Inflammatory macrophage treated with lipopolysaccharide for 4 hours (primary cell): Measurements from ENCODE around the gene SETD1B.
A peak's percentile ranks its signal among the peaks of the same experiment; 100 is the strongest.

Experiments used
- DNase-seq: peaks from one replicate; pipeline ENCODE4 v3.0.0-alpha.2; 2020

SETD1B gene

DNA sequence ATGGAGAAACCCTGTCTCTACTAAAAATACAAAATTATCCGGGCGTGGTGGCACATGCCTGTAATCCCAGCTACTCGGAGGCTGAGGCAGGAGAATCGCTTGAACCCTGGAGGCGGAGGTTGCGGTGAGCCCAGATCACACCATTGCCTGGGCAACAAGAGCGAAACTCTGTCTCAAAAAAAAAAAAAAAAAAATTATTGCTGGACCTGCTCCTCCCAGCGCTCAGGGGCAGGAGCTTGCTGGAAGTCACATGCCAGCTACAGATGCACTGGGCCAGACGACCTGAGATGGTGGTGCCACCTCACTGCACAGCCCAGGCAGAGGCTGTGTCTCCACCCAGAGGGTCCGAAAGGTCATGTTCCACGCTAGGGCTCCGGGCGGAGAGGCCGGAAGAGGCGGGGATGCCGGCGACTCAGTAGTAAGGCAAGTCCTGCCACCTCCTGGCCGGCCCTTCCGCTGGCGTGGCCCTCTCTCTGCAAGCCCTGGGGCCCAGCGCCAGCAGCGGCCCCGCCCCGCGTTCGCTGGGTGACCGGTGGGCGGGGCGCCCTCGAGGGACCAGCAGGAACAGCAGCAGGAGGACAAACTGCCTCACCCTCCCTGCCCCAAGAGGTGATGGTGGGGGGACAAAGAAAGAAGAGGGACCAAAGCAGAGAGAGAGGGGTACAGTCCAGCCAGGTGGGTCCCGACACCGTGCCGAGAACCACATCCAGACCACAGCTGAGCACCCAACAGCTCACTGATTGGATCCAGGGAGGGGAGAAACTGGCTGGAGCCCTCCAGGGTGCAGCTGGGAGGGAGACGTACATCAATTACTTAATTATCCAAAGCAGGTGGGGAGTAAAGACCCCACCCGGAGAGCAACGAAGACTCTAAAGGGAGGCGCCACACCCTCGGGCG lies 6.7 kb upstream of the SETD1B start:
- peak; percentile 75 for DNase-seq

DNA sequence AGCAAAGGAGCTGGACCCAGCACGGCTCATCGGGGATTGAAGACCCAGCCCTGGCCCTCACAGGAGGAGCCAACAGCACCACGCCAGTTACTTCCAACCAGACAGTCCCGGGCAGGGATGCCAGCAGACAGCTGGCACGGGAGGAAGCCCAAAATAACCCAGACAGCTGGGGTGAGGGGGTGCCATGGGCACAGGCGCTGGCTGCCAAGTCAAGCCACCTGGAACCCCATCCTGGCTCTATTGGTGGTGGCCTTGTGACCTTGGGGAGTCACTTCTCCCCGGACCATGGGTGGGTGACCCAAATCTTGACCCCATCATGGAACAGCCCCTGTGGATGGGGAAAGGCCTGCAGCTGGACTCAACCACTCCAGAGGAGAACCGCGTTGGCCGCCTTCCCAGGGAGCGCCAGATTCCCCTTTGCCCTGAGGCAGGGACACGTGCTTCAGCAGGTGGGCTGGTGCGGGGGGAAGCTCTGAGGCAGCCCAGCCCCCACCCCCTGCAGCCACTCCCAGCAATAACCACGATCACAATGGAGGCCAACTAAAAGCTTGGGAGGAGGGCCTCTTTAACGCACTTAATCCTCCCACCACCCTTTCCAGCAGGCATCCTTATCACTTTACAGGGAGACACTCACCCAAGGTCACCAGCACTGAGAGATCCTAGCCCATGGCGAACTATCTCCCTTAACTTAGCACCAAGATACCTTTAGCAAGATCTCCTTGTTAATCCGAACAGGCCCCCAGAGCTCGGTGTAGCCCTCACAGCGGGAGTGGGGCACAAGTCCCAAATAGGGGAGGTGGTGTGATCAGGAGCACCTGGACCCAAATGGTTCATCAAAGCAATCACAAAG lies 5.6 kb upstream of the SETD1B start:
- DNase-seq, result no peak

- DNase-seq, result no peak
These were observed 5.0 kb upstream of the SETD1B start for GRCh38 chr12:121798787-121799155.

- peak; percentile 72 for DNase-seq
These were observed 4.5 kb upstream of the SETD1B start for GRCh38 chr12:121799156-121799841.

DNA sequence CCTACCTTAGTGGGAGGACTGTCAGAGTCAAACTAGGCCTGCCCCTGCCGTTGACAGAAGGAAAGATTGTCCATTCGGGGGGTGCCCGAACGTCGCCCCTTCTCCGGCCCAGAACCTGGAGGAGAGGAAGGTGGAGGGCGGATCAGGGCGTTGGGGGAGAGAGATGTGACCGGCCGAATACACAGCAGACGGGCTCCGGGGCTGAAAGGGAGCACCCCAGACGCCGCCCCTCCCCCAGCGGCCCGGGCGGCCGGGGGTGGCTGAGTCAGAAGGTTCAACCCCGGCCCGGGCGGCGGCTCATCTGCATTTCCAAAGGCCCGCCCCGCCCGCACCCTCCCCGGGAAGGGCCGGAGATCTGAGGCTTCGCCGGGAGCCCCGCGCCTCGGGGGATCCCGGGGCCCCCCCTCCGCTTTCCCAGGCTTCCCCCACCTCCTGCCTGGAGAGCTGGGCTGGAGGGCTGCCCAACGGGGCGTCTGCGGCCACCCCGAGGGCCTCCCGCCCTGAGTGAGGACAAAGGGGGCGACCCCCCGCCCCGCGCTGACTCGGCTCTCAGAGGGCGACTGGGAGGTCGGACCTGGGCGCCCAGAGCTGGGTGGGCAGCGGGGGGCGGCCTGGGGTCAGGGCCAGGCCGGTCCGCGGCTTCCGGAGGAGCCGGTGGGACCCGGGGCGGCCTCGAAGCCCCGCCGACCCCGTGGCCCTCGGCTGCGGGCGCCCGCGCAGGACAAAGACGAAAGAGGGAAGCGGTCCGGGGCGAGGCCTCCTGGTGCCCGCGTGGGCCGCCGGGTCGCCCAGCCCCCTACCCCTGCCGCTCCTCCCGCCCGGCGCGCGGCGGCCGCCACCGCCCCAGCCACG lies 3.7 kb upstream of the SETD1B start:
- peak; percentile 88 for DNase-seq

- peak; percentile 75 for DNase-seq
These were observed 2.9 kb upstream of the SETD1B start for GRCh38 chr12:121800694-121801594.

DNA sequence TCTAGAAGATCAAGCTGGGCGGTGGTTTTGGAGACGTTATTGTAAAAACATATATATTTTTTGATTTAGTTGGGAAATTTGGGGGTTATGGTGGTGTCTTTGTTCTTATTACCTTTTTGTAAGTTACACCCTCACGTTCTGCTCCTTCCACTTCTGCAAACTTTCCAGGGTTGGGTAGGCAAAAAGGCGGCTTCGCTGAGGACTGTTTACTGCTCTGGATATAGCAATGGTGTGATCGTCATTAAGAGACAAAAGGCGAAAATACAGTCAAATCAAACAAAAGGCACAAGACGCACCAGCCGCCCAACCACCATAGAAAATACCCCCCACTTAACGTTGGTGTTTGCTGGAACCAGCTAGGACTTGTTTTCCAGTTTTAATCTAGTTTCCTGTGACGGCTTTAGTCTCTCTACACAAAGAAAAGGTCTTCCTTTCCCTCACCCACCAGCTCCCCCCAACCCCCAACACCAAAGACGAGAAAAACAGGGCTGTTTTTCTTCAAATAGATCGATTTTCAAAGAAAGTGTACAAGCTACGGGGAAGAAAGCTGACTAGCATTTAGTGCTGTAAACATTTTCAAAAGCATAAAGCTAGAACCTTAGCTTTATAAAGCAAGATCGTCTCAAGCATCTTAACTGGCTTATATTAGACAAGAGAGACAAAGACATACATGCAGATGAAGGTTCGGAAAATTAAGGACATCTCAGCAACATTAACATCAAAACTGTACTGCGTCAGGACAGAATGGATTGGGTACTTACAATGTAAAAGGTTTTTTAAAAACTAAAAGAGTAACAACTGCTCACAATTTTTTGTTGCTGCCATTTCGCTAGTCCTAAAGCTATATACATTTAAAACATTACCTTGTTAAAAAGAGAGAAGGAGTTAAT lies 2.0 kb upstream of the SETD1B start:
- peak; percentile 56 for DNase-seq

DNA sequence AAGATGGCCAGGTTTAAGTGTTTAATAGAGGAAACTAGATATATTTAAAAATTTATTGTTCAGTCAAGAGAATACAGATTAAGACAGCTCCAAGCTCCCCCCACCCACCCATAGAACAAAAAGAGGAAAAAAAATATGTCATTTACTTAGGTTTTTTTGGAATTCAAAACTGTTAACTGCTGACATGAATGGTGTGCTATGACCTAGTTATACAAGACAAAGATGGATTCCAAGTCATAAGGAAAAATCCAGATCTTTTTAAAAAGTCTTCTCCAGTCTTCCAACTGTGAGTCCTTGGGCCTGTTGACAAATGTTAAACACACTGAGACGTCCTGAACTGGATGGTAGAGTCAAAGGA lies 1.3 kb upstream of the SETD1B start:
- DNase-seq, result no peak

DNA sequence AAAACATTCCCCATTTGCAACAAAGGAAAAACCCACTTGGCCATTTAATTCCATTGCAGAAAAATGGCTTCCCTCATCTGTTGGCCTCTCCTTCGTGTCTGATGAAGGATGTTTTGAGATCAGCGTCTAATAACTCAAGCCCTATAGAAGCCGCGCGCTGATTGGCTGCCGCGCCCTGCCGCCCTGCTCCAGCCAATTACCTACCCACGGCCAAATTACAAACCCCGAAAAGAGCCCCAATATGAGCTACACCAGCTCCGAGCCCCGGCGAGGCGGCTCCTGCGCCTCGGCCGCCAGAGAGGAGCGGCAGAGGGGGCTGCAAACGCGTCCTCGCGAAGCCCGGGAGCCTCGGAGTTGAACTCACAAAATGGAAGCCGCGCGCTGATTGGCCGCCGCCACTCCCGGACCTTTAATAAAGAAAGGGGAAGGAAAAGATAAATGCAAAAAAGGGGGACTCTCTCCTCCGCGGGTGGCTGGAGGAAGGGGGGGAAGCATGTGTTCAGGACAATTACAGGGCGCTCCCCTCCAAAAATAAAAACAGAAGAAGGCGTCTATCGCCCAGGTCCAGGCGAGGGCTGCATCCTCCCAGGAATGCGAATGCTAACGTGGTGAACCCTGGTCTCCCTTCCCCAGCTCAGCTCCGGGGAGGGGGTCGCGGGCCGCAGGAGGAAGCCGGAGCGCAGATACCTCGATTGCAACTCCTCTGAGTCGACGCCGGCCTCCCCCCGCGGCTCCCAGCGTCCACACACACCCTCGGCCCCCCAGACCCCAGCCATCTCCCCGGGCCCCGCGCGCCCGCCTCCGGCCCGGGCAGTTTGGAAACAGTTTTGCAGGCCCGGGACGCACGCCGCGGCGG lies 738 bp upstream of the SETD1B start:
- peak; percentile 92 for DNase-seq

DNA sequence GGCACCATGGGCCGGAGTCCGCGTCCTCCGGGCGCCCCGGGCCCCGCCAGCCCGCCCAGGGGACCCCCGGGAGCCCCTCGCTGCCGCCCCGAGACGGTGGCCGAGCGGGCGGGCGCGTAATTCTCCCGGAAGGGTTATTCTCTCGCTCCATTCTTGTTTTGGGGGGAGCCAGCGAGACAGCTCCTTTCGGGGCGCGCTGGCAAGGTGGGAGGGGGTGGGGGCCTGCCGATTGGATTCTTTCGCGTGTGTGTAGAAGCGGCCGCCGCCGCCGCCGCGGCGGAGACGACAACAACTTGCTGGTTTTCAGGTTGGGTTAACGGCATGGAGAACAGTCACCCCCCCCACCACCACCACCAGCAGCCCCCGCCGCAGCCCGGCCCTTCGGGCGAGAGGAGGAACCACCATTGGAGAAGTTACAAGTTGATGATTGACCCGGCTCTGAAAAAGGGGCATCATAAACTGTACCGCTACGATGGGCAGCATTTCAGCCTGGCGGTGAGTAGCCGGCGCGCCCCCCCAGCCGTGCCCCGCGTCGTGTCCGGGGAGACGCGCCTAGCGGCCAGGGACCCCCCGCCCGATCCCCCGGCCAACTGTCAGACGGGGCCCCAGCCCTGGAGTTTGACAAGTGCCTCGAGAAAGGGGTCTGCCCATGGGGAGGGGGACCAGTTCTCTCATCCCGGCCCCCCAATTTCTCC lies 755 bp downstream of the SETD1B start:
- DNase-seq, result peak; percentile 53

- no peak for DNase-seq
These were observed 1.6 kb downstream of the SETD1B start for GRCh38 chr12:121805171-121806008.

GRCh38 chr12:121806009-121806545 lies 2.3 kb downstream of the SETD1B start:
- DNase-seq, result no peak

- no peak for DNase-seq
These were observed 3.0 kb downstream of the SETD1B start for GRCh38 chr12:121806546-121807423.

- no peak for DNase-seq
These were observed 4.0 kb downstream of the SETD1B start for GRCh38 chr12:121807642-121808347.

DNA sequence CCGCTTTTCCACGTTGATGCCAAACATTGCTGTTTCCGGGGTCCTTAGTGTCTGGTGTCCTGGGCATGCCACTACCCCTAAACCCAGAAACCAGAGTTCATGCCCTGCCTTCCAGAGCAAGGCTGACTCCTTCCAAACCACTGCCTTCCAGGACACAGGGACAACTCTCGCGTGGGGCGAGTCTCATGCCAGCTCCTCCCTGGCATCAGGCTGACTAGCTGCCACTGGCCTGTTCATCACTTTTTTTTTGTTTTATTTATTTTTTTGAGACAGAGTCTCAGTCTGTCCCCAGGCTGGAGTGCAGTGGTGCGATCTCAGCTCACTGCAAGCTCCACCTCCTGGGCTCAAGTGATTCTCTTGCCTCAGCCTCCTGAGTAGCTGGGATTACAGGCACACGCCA lies 4.8 kb downstream of the SETD1B start:
- no peak for DNase-seq

DNA sequence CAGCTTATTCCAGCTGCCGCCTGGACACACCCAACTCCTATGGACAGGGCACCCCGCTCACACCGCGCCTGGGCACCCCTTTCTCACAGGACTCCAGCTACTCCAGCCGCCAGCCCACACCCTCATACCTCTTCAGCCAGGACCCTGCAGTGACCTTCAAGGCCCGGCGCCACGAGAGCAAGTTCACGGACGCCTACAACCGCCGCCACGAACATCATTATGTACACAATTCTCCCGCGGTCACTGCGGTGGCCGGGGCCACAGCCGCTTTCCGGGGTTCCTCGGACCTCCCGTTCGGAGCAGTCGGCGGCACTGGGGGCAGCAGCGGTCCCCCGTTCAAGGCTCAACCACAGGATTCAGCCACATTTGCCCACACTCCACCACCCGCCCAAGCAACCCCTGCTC lies 5.9 kb downstream of the SETD1B start:
- DNase-seq, result no peak
